K562 (cell line): ENCODE measurements around the gene DGUOK. TPM values are rescaled to one million over a fixed set of nuclear protein-coding genes. Genes with fewer than 3 reads are reported as not detected.
A peak's percentile ranks its signal among the peaks of the same experiment; 100 is the strongest.

Experiments used
- CREB1 ChIP-seq, 2 experiments: sonication (generic) in 1 of 2; formaldehyde crosslinking in 1 of 2; IDR thresholded peaks; 2 replicates each; pipeline versions ENCODE4 v1.6.1 to v1.8.0; 2012 to 2022; ENCODE audit warnings: inconsistent platforms in 1 of 2, mild to moderate bottlenecking in 1 of 2, missing genetic modification reagents in 1 of 2, moderate library complexity in 1 of 2
- MCM2 ChIP-seq: fragments of 450-650 bp; IDR thresholded peaks from 2 replicates; pipeline ENCODE4 v1.6.1; 2017; ENCODE audit warnings: low read depth, mild to moderate bottlenecking
- NR2F6 ChIP-seq: fragments of 450-650 bp; formaldehyde crosslinking; IDR thresholded peaks from 2 replicates; pipeline ENCODE4 v1.4.0; 2020; ENCODE audit warnings: mild to moderate bottlenecking
- RNF2 ChIP-seq: sonication (generic); IDR thresholded peaks from 2 replicates; pipeline ENCODE4 v1.6.1; 2016
- SMARCC2 ChIP-seq: fragments of 450-650 bp; IDR thresholded peaks from 2 replicates; pipeline ENCODE4 v1.6.1; 2017; ENCODE audit warnings: antibody characterized with exemption, moderate library complexity, mild to moderate bottlenecking, low read depth
- SRF ChIP-seq, 2 experiments: fragments of 250-450, 450-650 bp in 1 of 2; sonication (Bioruptor Pico) in 1 of 2; sonication (generic) in 1 of 2; formaldehyde crosslinking; IDR thresholded peaks; 2 replicates each; pipeline versions ENCODE4 v1.5.0 to v1.5.1; 2020 to 2022; ENCODE audit warnings: mild to moderate bottlenecking in 1 of 2, missing genetic modification reagents in 1 of 2
- TBL1XR1 ChIP-seq, 2 experiments: IDR thresholded peaks; 2 replicates each; pipeline ENCODE4 v1.6.1; 2012; ENCODE audit warnings: improper control_type of control experiment in 2 of 2, low read length in 2 of 2, mild to moderate bottlenecking in 1 of 2
- ZFX ChIP-seq: sonication (generic); formaldehyde crosslinking; IDR thresholded peaks from 2 replicates; pipeline ENCODE4 v1.8.0; 2022; ENCODE audit warnings: mild to moderate bottlenecking, missing genetic modification reagents, moderate library complexity
- ZNF175 ChIP-seq: fragments of 200-800 bp; sonication (Bioruptor generic); IDR thresholded peaks from 2 replicates; pipeline ENCODE4 v1.6.1; 2016; ENCODE audit warnings: low read depth, mild to moderate bottlenecking, missing genetic modification characterization, missing compliant biosample characterization
- polyA plus RNA-seq, 8 experiments: library from polyadenylated mRNA; depleted of rRNA in 4 of 8; stranded (reverse) in 5 of 8; unstranded in 3 of 8; fragments of >200 nt; fragmentation: Nextera tagmentation in 2 of 8; fragmentation: Illumina TruSeq in 1 of 8; extraction: Ambion mirVana in 2 of 8; extraction: Trizol in 1 of 8; gene quantifications; 2 replicates each; pipeline versions ENCODE4 v1.2.1 to v1.2.3, GENCODE V29; 2011 to 2014; ENCODE audit warnings: inconsistent platforms in 1 of 8, missing spikeins in 1 of 8
- total RNA-seq, 7 experiments: library from RNA; depleted of rRNA in 6 of 7; stranded (reverse); fragments of >200 nt in 6 of 7; fragmentation: Illumina TruSeq in 2 of 7; extraction: Trizol in 2 of 7; gene quantifications; 2 replicates each; pipeline versions ENCODE4 v1.2.1 to v1.2.3, GENCODE V29; 2011 to 2021; ENCODE audit warnings: low replicate concordance in 1 of 7
- TF ChIP-seq, protein P1 (sequence below): fragments of 150-350 bp; conservative IDR thresholded peaks from 2 replicates; pipeline ENCODE4 v1.6.1; 2014; ENCODE audit warnings: low read length
- TF ChIP-seq, protein P2 (sequence below): fragments of 250-450 bp; sonication (Bioruptor Pico); IDR thresholded peaks from 2 replicates; pipeline ENCODE4 v1.5.0; 2021
- TF ChIP-seq, protein P3 (sequence below), 2 experiments: fragments of 450-650 bp in 1 of 2; sonication (generic) in 1 of 2; formaldehyde crosslinking in 1 of 2; IDR thresholded peaks; 2 replicates each; pipeline versions ENCODE4 v1.7.1 to v1.9.0; 2016 to 2022; ENCODE audit warnings: inconsistent platforms in 1 of 2, mild to moderate bottlenecking in 1 of 2, missing genetic modification reagents in 1 of 2

DGUOK gene
- total and polyA plus RNA-seq, 9 of the 15 experiments (the other 6 are each of a cell fraction or from before 2014, with no cell fraction given), result 67.0 to 288 (median 126) TPM

DNA sequence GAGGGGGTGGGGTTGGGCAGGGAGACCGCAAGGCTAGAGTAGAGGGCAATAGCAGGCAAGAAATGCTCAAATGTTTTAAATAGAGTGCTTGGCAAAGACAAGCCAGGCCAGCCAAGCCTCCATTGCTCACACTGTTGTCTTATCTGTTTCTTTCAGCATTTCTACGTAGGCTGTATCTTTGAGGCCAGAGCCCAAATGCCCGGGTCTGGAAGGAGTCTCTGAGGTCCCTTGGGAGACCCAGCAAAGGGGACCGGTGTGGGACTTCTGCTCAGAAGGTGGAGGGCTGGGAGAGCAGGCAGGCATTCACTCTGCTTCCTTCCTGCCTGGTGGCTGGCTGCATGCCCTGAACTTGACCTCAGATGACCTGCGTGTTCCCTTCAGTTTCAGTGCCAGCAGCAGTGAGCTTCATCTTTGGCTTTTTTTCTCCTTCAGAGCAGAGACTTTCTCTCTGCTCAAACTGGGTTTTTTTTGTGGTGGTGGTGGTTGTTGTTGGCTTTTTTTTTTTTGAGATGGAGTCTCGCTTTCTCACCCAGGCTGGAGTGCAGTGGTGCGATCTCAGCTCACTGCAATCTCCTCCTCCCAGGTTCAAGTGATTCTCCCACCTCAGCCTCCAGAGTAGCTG, 44.3 kb downstream of the DGUOK start (continued):
- TF ChIP-seq ZFX (CRISPR knock-in tag) (no peak), MCM2 (no peak), SMARCC2 (peak; percentile 67; the same call in 1 of the 2 replicates), SRF (CRISPR knock-in tag; IDR thresholded peaks at IDR 0.05) (no peak), ZNF175 (CRISPR knock-in tag) (no peak), CREB1 (IDR thresholded peaks at IDR 0.05) (peak; percentile 52; the same call in 1 of the 2 replicates), CREB1 (CRISPR knock-in tag; IDR thresholded peaks at IDR 0.05) (no peak), TBL1XR1 (IDR thresholded peaks at IDR 0.05; ENCODE audit: low read length in 2 of 2) (peak in 1 of 2 experiments; percentile 18; a peak in 1 of 4 replicates), RNF2 (peak; percentile 65; the same call in 1 of the 2 replicates), NR2F6 (CRISPR knock-in tag) (no peak)
- TF ChIP-seq, protein P1, sequence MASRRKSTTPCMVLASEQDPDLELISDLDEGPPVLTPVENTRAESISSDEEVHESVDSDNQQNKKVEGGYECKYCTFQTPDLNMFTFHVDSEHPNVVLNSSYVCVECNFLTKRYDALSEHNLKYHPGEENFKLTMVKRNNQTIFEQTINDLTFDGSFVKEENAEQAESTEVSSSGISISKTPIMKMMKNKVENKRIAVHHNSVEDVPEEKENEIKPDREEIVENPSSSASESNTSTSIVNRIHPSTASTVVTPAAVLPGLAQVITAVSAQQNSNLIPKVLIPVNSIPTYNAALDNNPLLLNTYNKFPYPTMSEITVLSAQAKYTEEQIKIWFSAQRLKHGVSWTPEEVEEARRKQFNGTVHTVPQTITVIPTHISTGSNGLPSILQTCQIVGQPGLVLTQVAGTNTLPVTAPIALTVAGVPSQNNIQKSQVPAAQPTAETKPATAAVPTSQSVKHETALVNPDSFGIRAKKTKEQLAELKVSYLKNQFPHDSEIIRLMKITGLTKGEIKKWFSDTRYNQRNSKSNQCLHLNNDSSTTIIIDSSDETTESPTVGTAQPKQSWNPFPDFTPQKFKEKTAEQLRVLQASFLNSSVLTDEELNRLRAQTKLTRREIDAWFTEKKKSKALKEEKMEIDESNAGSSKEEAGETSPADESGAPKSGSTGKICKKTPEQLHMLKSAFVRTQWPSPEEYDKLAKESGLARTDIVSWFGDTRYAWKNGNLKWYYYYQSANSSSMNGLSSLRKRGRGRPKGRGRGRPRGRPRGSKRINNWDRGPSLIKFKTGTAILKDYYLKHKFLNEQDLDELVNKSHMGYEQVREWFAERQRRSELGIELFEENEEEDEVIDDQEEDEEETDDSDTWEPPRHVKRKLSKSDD, result no peak
- TF ChIP-seq, protein P2, sequence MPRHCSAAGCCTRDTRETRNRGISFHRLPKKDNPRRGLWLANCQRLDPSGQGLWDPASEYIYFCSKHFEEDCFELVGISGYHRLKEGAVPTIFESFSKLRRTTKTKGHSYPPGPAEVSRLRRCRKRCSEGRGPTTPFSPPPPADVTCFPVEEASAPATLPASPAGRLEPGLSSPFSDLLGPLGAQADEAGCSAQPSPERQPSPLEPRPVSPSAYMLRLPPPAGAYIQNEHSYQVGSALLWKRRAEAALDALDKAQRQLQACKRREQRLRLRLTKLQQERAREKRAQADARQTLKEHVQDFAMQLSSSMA, result no peak
- TF ChIP-seq, protein P3, sequence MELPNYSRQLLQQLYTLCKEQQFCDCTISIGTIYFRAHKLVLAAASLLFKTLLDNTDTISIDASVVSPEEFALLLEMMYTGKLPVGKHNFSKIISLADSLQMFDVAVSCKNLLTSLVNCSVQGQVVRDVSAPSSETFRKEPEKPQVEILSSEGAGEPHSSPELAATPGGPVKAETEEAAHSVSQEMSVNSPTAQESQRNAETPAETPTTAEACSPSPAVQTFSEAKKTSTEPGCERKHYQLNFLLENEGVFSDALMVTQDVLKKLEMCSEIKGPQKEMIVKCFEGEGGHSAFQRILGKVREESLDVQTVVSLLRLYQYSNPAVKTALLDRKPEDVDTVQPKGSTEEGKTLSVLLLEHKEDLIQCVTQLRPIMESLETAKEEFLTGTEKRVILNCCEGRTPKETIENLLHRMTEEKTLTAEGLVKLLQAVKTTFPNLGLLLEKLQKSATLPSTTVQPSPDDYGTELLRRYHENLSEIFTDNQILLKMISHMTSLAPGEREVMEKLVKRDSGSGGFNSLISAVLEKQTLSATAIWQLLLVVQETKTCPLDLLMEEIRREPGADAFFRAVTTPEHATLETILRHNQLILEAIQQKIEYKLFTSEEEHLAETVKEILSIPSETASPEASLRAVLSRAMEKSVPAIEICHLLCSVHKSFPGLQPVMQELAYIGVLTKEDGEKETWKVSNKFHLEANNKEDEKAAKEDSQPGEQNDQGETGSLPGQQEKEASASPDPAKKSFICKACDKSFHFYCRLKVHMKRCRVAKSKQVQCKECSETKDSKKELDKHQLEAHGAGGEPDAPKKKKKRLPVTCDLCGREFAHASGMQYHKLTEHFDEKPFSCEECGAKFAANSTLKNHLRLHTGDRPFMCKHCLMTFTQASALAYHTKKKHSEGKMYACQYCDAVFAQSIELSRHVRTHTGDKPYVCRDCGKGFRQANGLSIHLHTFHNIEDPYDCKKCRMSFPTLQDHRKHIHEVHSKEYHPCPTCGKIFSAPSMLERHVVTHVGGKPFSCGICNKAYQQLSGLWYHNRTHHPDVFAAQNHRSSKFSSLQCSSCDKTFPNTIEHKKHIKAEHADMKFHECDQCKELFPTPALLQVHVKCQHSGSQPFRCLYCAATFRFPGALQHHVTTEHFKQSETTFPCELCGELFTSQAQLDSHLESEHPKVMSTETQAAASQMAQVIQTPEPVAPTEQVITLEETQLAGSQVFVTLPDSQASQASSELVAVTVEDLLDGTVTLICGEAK (IDR thresholded peaks at IDR 0.05), result no peak; the same call in 1 of the 2 replicates
- TF ChIP-seq, protein P3 (CRISPR knock-in tag; IDR thresholded peaks at IDR 0.05), result no peak
